ENCODE data around the gene MBOAT2.

GRCh38 chr2:8885449-8886201 is 117.9 kb downstream of the MBOAT2 start:
- TF ChIP-seq CTCF (IDR thresholded peaks at IDR 0.05; ENCODE audit: borderline replicate concordance, extremely low read depth, low read length, poor library complexity, severe bottlenecking) (no peak), EZH2 (IDR thresholded peaks at IDR 0.05; ENCODE audit: borderline replicate concordance, low read depth, low read length, severe bottlenecking) (no peak)
